Epithelial cell of umbilical artery (primary cell): Measurements from ENCODE around the gene SEC63. TPM values are rescaled to one million over a fixed set of nuclear protein-coding genes. Genes with fewer than 3 reads are reported as not detected.

Experiments used
- total RNA-seq: library from RNA; depleted of rRNA; stranded (reverse); fragments of >200 nt; gene quantifications from 2 replicates; pipeline ENCODE4 v1.2.3, GENCODE V29; 2014

The SEC63 gene
- total RNA-seq: 14.3 and 17.2 TPM in 2 replicates

DNA sequence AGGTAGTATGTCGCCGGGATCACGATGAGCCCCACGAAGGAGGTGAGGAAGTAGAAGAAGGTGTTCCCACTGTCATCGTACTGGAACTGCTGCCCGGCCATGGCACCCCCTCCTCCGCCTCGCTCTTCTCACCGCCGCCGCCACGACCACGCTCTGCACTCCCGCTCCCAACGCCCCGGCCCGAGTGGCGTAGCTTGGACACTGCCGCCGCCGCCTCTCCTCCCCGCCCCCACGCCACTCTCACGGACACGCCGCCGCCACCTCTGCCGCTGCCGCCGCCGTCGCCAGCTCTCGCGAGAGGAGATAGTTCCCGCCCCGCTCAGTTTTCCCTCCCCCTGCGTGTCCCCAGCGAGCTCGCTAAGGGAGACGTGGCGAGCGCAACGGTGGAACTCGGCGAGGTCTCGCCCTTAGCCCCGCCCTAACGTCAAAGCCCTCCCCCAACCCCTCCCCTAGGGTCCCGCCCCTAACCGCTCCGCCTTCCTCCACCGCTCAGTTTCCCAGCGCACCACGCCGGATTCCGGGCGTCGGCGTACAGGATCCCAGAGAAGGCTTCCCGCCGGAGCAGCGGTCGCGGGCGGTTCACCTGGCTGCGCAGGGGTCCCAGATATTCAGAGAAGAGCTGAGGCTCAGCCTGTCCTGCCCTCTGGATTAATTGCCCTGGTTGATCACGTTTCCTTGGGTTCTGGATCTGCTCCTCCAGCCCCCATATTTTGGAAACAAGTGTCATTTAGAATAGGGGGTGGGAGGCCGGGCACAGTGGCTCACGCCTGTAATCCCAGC, at the start of gene SEC63:
Gene SEC63 (minus strand): TSS at position 300 of the 780 bp plus-strand sequence. CDS start 199 bp downstream, at position 101.

Other genes starting within 250 kb of the SEC63 start
- not detected in 2 replicates for gene SCML4, start 133.9 kb downstream of the SEC63 start, total RNA-seq
- 13.0 and 145 TPM in 2 replicates for gene OSTM1, start 116.5 kb upstream of the SEC63 start, total RNA-seq
- gene NR2E1, start 207.8 kb upstream of the SEC63 start, total RNA-seq: not detected in 2 replicates